ENCODE measurements around the gene FAM149A.

DNA sequence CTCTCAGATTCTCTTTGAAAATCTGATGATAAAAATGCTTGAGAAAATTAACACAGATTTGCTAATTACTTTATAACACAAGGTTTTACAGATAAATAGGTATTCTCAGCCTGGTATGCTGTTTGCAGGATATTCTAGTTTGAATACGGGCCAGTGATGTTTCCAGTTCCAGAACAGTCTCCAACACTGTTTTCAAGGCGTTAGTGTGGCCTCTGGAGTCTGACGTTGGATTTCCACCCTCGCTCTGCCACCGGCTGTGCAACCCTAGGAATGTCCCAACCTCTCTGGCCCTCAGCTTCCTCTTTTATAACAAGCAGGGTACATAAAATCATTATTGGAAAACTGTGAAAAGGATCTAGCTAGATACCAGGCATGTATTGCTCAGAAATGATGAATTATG is 63.1 kb downstream of the FAM149A start:
- TF ChIP-seq CTCF (IDR thresholded peaks at IDR 0.05) (no peak), POLR2A (IDR thresholded peaks at IDR 0.05) (no peak)

All from testis (tissue), 2 donors.